SK-N-MC (cell line): ENCODE data around the gene ZNRF3.

ENCODE experiments used
- EZH2 ChIP-seq: fragments of 200-600 bp; sonication (generic); IDR thresholded peaks from one replicate; pipeline ENCODE4 v1.6.1; 2017; ENCODE audit warnings: antibody characterized with exemption
- FOXP2 ChIP-seq: optimal IDR thresholded peaks from 2 replicates; pipeline ENCODE3; 2011; ENCODE audit warnings: mild to moderate bottlenecking, moderate library complexity; ENCODE audit not compliant: insufficient read depth; ENCODE audit errors: extremely low read length, control extremely low read depth
- POLR2AphosphoS5 ChIP-seq: IDR thresholded peaks from 2 replicates; pipeline ENCODE4 v1.6.1; 2012; ENCODE audit warnings: mild to moderate bottlenecking, low read depth, low read length, borderline replicate concordance

GRCh38 chr22:29060251-29060869, 177.0 kb downstream of the ZNRF3 start:
- TF ChIP-seq EZH2: no peak
- TF ChIP-seq POLR2AphosphoS5: no peak
- no peak for TF ChIP-seq FOXP2
